Measurements from ENCODE around the gene SSR2. TPM values are rescaled to one million over a fixed set of nuclear protein-coding genes. Genes with fewer than 3 reads are reported as not detected.

SSR2 gene
- total and polyA plus RNA-seq, 2 experiments from 2014 or later = 136 to 291 TPM

DNA sequence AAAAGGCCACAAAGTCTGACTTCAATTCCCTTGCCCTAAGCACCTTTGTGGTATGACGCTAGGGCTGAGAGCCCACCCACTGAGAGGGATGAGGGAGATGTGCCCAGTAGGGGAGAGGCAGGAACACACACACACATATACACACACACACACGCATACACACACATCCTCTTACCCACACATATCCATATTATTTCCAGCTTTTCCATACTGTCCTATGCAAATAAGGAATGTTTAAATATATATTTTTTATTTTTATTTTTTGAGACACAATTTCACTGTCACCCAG lies 43.2 kb upstream of the SSR2 start:
- Histone ChIP-seq H3K4me1 (ENCODE audit: insufficient read depth) (peaks cover 20% of the 10 kb centered on the region), H3K4me3 (no peak overlapping the region), H3K27me3 (ENCODE audit: insufficient read depth) (peaks cover 7% of the 10 kb centered on the region; the same call in 1 of the 2 replicates), H3K79me2 (replicated peaks; ENCODE audit: insufficient read depth) (0 out of 2 replicates have a peak, but pooled peaks cover 4% of the 10 kb centered on the region), H3K4me2 (no peak overlapping the region), H3K36me3 (ENCODE audit: insufficient read depth) (no peaks in the 10 kb centered on the region), H2AFZ (no peak overlapping the region), H3K27ac (ENCODE audit: low read depth) (no peak overlapping the region), H4K20me1 (replicated peaks; ENCODE audit: insufficient read depth) (peaks cover 13% of the 10 kb centered on the region), H3F3A (replicated peaks; ENCODE audit: low read depth) (peaks cover 23% of the 10 kb centered on the region; the same call in 1 of the 2 replicates), H3K9me2 (ENCODE audit: insufficient read depth) (no peaks in the 10 kb centered on the region)
- no peak for TF ChIP-seq ZNF331 (CRISPR knock-in tag; IDR thresholded peaks at IDR 0.05; ENCODE audit: low read depth)
- TF ChIP-seq, protein P1, sequence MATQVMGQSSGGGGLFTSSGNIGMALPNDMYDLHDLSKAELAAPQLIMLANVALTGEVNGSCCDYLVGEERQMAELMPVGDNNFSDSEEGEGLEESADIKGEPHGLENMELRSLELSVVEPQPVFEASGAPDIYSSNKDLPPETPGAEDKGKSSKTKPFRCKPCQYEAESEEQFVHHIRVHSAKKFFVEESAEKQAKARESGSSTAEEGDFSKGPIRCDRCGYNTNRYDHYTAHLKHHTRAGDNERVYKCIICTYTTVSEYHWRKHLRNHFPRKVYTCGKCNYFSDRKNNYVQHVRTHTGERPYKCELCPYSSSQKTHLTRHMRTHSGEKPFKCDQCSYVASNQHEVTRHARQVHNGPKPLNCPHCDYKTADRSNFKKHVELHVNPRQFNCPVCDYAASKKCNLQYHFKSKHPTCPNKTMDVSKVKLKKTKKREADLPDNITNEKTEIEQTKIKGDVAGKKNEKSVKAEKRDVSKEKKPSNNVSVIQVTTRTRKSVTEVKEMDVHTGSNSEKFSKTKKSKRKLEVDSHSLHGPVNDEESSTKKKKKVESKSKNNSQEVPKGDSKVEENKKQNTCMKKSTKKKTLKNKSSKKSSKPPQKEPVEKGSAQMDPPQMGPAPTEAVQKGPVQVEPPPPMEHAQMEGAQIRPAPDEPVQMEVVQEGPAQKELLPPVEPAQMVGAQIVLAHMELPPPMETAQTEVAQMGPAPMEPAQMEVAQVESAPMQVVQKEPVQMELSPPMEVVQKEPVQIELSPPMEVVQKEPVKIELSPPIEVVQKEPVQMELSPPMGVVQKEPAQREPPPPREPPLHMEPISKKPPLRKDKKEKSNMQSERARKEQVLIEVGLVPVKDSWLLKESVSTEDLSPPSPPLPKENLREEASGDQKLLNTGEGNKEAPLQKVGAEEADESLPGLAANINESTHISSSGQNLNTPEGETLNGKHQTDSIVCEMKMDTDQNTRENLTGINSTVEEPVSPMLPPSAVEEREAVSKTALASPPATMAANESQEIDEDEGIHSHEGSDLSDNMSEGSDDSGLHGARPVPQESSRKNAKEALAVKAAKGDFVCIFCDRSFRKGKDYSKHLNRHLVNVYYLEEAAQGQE (IDR thresholded peaks at IDR 0.05; ENCODE audit: unreplicated experiment) = no peak
- TF ChIP-seq STAT1 (IDR thresholded peaks at IDR 0.05; ENCODE audit: unreplicated experiment) = no peak
- TF ChIP-seq EZH2 (IDR thresholded peaks at IDR 0.05; ENCODE audit: low read depth, unreplicated experiment) = no peak
- no peak for TF ChIP-seq EZH2phosphoT487 (IDR thresholded peaks at IDR 0.05; ENCODE audit: unreplicated experiment)
- TF ChIP-seq, protein P2, sequence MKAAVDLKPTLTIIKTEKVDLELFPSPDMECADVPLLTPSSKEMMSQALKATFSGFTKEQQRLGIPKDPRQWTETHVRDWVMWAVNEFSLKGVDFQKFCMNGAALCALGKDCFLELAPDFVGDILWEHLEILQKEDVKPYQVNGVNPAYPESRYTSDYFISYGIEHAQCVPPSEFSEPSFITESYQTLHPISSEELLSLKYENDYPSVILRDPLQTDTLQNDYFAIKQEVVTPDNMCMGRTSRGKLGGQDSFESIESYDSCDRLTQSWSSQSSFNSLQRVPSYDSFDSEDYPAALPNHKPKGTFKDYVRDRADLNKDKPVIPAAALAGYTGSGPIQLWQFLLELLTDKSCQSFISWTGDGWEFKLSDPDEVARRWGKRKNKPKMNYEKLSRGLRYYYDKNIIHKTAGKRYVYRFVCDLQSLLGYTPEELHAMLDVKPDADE (IDR thresholded peaks at IDR 0.05) = no peak
- no peak for TF ChIP-seq NANOG (IDR thresholded peaks at IDR 0.05; ENCODE audit: borderline replicate concordance)
- TF ChIP-seq ZNF114 (CRISPR knock-in tag; IDR thresholded peaks at IDR 0.05) = no peak
- TF ChIP-seq CREB1 (CRISPR knock-in tag; IDR thresholded peaks at IDR 0.05; ENCODE audit: low read depth) = no peak
- TF ChIP-seq JUNB (IDR thresholded peaks at IDR 0.05; ENCODE audit: unreplicated experiment) = no peak
- TF ChIP-seq, protein P3, sequence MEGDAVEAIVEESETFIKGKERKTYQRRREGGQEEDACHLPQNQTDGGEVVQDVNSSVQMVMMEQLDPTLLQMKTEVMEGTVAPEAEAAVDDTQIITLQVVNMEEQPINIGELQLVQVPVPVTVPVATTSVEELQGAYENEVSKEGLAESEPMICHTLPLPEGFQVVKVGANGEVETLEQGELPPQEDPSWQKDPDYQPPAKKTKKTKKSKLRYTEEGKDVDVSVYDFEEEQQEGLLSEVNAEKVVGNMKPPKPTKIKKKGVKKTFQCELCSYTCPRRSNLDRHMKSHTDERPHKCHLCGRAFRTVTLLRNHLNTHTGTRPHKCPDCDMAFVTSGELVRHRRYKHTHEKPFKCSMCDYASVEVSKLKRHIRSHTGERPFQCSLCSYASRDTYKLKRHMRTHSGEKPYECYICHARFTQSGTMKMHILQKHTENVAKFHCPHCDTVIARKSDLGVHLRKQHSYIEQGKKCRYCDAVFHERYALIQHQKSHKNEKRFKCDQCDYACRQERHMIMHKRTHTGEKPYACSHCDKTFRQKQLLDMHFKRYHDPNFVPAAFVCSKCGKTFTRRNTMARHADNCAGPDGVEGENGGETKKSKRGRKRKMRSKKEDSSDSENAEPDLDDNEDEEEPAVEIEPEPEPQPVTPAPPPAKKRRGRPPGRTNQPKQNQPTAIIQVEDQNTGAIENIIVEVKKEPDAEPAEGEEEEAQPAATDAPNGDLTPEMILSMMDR (conservative IDR thresholded peaks at IDR 0.05; ENCODE audit: low read depth in 2 of 2) = no peak
- TF ChIP-seq ZNF462 (CRISPR knock-in tag; IDR thresholded peaks at IDR 0.05) = no peak
- no peak for TF ChIP-seq POLR2AphosphoS5 (IDR thresholded peaks at IDR 0.05; ENCODE audit: low read depth)
- no peak overlapping the region for H3K27ac Mint-ChIP-seq
- H3K9me3 Mint-ChIP-seq = no peaks in the 10 kb centered on the region
- peaks cover 14% of the 10 kb centered on the region for H3K27me3 Mint-ChIP-seq (ENCODE audit: insufficient read depth, low read depth, poor library complexity)
- no peak overlapping the region; the same call in 2 of the 3 replicates for H3K4me3 Mint-ChIP-seq
- H3K36me3 Mint-ChIP-seq (ENCODE audit: low read depth) = peaks cover 24% of the 10 kb centered on the region
- DNase-seq (ENCODE audit: low spot score) (no peak), ATAC-seq (no peak)
- H3K4me1 Mint-ChIP-seq = peaks cover 46% of the 10 kb centered on the region
